Activated CD4-positive, alpha-beta T cell treated with anti-CD3 and anti-CD28 coated beads, Interleukin-10, Interleukin-2, amounts not matched to agents 100 ng/mL and 50 ng/mL, durations not matched to agents 16 hours and 8 hours (primary cell): ENCODE data around the gene MORN5.

Experiments
- DNase-seq: peaks from one replicate; pipeline ENCODE4 v3.0.0-alpha.2; 2020

The MORN5 gene

GRCh38 chr9:122192914-122193525 is 33.3 kb downstream of the MORN5 start:
- no peak for DNase-seq

GRCh38 chr9:122193651-122194050 is 33.9 kb downstream of the MORN5 start:
- DNase-seq = no peak

GRCh38 chr9:122195875-122196274 is 36.2 kb downstream of the MORN5 start:
- DNase-seq = no peak

GRCh38 chr9:122197426-122197825 is 37.7 kb downstream of the MORN5 start:
- no peak for DNase-seq

- no peak for DNase-seq
These were observed 38.2 kb downstream of the MORN5 start for GRCh38 chr9:122197882-122198281.

GRCh38 chr9:122200960-122201595 is 41.4 kb downstream of the MORN5 start:
- DNase-seq = no peak

GRCh38 chr9:122201641-122202040 is 41.9 kb downstream of the MORN5 start:
- DNase-seq = peak; percentile 27

GRCh38 chr9:122202111-122202510 is 42.4 kb downstream of the MORN5 start:
- DNase-seq = no peak

GRCh38 chr9:122204055-122204454 is 44.3 kb downstream of the MORN5 start:
- no peak for DNase-seq

GRCh38 chr9:122204491-122204890 is 44.8 kb downstream of the MORN5 start:
- DNase-seq = no peak

GRCh38 chr9:122205176-122205575 is 45.5 kb downstream of the MORN5 start:
- DNase-seq = no peak

- no peak for DNase-seq
These were observed 46.7 kb downstream of the MORN5 start for GRCh38 chr9:122206118-122207046.

- no peak for DNase-seq
These were observed 47.4 kb downstream of the MORN5 start for GRCh38 chr9:122207096-122207495.

GRCh38 chr9:122209451-122209850 is 49.7 kb downstream of the MORN5 start:
- DNase-seq = no peak

- DNase-seq = no peak
These were observed 52.8 kb downstream of the MORN5 start for GRCh38 chr9:122212473-122213004.

GRCh38 chr9:122213102-122213588 is 53.4 kb downstream of the MORN5 start:
- no peak for DNase-seq

GRCh38 chr9:122213589-122214413 is 54.1 kb downstream of the MORN5 start:
- peak; percentile 65 for DNase-seq

GRCh38 chr9:122214507-122214906 is 54.8 kb downstream of the MORN5 start:
- no peak for DNase-seq

GRCh38 chr9:122215663-122216062 is 56.0 kb downstream of the MORN5 start:
- no peak for DNase-seq

GRCh38 chr9:122216138-122216797 is 56.6 kb downstream of the MORN5 start:
- DNase-seq = no peak

GRCh38 chr9:122216798-122217418 is 57.2 kb downstream of the MORN5 start:
- no peak for DNase-seq
